ENCODE results near the gene METAP2. TPM values are rescaled to one million over a fixed set of nuclear protein-coding genes. Genes with fewer than 3 reads are reported as not detected.

The METAP2 gene
- total RNA-seq, 4 donors from 2014 or later = 66.8 to 92.7 (median 74.2) TPM

DNA sequence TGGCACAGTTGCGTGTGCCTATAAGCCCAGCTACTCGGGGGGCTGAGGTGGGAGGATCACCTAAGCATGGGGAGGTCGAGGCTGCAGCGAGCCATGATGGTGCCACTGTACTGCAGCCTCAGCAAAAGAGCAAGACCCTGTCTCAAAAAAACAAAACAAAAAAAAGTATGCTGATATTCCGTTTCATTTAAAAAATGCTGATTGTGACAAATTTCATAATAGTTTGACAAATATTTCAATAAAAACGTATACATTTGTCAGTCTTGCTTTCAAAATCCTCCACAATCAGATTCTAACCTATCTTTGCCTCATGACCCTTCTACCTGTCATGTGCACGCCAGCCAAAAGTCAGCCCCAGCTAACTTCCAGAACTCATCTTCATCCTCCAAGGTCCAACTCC, 67.5 kb downstream of the METAP2 start:
- Histone ChIP-seq H3K9me3 (no peaks in the 10 kb centered on the region), H3K27ac (no peak overlapping the region), H3K27me3 (no peaks in the 10 kb centered on the region), H3K4me3 (no peak overlapping the region), H3K36me3 (no peaks in the 10 kb centered on the region), H3K4me1 (no peaks in the 10 kb centered on the region)
- TF ChIP-seq POLR2AphosphoS5 (IDR thresholded peaks at IDR 0.05) = no peak
- TF ChIP-seq, protein P1, sequence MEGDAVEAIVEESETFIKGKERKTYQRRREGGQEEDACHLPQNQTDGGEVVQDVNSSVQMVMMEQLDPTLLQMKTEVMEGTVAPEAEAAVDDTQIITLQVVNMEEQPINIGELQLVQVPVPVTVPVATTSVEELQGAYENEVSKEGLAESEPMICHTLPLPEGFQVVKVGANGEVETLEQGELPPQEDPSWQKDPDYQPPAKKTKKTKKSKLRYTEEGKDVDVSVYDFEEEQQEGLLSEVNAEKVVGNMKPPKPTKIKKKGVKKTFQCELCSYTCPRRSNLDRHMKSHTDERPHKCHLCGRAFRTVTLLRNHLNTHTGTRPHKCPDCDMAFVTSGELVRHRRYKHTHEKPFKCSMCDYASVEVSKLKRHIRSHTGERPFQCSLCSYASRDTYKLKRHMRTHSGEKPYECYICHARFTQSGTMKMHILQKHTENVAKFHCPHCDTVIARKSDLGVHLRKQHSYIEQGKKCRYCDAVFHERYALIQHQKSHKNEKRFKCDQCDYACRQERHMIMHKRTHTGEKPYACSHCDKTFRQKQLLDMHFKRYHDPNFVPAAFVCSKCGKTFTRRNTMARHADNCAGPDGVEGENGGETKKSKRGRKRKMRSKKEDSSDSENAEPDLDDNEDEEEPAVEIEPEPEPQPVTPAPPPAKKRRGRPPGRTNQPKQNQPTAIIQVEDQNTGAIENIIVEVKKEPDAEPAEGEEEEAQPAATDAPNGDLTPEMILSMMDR (IDR thresholded peaks at IDR 0.05) = no peak
- no peak for ATAC-seq
- WGBS, 2 donors (ENCODE audit: low coverage in 1 of 2) = 77 to 85% methylated on average over 7 of the region's 7 CpGs

DNA sequence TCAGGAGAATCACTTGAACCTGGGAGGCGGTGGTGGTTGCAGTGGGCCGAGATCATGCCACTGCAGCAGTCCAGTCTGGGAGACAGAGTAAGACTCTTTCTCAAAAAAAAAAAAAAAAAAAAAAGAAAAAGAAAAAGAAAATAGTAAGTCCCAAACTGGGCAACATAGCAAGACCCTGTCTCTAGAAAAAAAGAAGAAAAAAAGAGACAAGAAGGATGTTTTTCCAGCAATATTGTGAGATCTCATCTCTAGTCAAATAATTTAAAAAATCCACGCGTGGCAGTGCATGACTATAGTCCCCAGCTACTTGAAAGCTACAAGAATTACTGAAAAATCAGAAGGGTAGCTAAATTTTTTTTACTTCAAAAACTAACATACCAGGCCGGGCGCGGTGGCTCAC, 69.4 kb downstream of the METAP2 start:
- TF ChIP-seq, protein P1 (IDR thresholded peaks at IDR 0.05) = no peak
- no peak for TF ChIP-seq POLR2AphosphoS5 (IDR thresholded peaks at IDR 0.05)
- no peak for TF ChIP-seq EP300 (IDR thresholded peaks at IDR 0.05)
- TF ChIP-seq POLR2A (IDR thresholded peaks at IDR 0.05) = no peak
- no peak overlapping the region for H3K27ac ChIP-seq
- 95 to 97% methylated on average over 5 of the region's 7 CpGs for WGBS, 2 donors (ENCODE audit: low coverage in 1 of 2)
- no peaks in the 10 kb centered on the region for H3K36me3 ChIP-seq
- H3K9me3 ChIP-seq = no peaks in the 10 kb centered on the region
- no peak overlapping the region for H3K4me3 ChIP-seq
- H3K4me1 ChIP-seq = peaks cover 0 to 13% (median 0%) of the 10 kb centered on the region in 3 donors
- no peak for ATAC-seq
- H3K27me3 ChIP-seq = no peaks in the 10 kb centered on the region

DNA sequence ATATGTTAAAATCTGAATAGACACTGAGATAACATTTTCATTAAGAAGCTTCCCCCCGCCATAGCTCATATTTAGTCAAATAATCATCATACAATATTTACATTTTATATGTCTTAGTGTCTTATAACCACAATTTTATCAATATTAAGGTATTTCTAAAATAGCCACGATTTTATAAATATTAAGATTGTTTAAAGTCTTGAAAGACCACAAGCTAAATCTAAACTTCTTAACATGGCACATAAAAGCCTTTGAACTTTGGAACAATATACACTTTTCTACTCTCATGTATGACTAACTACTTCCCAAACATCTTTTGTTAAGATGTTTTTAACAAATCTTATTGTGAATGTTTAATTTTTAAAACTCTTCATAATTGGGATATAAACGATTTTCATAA, 70.8 kb downstream of the METAP2 start:
- TF ChIP-seq POLR2A (IDR thresholded peaks at IDR 0.05) (no peak), EP300 (IDR thresholded peaks at IDR 0.05) (no peak), POLR2AphosphoS5 (IDR thresholded peaks at IDR 0.05) (no peak)
- TF ChIP-seq, protein P1 (IDR thresholded peaks at IDR 0.05) = no peak
- Histone ChIP-seq H3K27me3 (no peaks in the 10 kb centered on the region), H3K4me1 (peaks cover 0 to 15% (median 0%) of the 10 kb centered on the region in 3 donors), H3K36me3 (no peaks in the 10 kb centered on the region), H3K27ac (no peak overlapping the region), H3K4me3 (no peak overlapping the region), H3K9me3 (no peaks in the 10 kb centered on the region)
- 38 to 63% methylated on average over 3 of the region's 3 CpGs for WGBS, 2 donors (ENCODE audit: low coverage in 1 of 2)
- ATAC-seq = no peak

DNA sequence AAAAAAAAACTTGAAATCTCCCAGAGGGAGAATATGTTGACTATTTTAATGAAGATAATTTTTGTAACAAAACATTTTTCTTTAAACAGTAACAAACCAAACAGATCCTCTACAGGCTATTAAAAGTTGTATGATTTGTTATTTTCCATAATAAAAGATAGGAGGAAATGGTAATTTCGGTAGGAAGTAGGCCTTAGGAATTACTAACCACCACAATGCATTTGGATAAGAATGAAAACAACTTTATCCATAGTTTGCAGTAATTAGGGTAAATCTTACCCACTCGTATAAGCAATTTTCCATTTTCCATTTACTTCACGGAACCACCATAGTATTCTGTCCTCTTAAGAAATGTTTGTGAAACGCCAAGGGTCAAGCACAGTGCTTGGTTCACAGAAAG, 71.4 kb downstream of the METAP2 start:
- H3K4me3 ChIP-seq = no peak overlapping the region
- H3K36me3 ChIP-seq = no peaks in the 10 kb centered on the region
- TF ChIP-seq POLR2AphosphoS5 (IDR thresholded peaks at IDR 0.05) (no peak), POLR2A (IDR thresholded peaks at IDR 0.05) (no peak), EP300 (IDR thresholded peaks at IDR 0.05) (no peak)
- TF ChIP-seq, protein P1 (IDR thresholded peaks at IDR 0.05) = no peak
- ATAC-seq = no peak
- no peaks in the 10 kb centered on the region for H3K9me3 ChIP-seq
- H3K4me1 ChIP-seq = peaks cover 0 to 15% (median 0%) of the 10 kb centered on the region in 3 donors
- 93 to 96% methylated on average over 4 of the region's 4 CpGs for WGBS, 2 donors (ENCODE audit: low coverage in 1 of 2)
- H3K27ac ChIP-seq = no peak overlapping the region
- H3K27me3 ChIP-seq = no peaks in the 10 kb centered on the region

DNA sequence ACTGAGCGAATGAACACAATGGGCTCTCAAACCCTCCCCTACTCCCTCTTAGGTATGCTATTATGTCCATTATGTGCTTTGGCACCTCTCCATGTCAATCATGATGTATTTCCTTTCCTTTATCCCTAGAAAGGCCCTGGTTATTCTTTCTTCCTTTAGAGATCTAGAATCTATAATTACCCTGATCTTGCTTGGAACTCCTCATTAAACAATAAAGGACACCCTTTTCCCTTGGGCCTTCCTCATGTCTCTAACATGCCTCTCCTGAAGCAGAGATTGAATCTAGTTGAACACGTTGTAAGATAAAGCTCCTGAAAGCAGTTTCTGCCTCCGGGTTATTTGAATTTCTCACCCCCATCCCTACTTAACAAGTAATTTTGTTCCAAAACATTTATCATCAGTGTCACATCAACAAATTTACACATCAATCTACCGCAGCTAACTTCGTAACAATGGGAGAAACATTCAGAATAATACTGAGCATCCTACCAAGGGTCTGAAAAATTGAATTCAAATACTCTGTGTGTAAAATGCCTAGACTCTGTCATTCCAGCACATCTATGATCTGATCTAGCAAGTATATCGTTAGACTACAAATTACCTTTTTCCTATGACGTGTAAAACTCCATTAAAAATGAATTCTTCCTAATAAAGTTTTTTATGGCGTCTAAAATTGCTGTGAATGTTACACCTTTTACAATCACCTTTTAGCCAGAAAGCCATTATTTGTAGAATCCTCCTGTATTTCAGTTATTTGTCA, 72.0 kb downstream of the METAP2 start:
- TF ChIP-seq, protein P1 (IDR thresholded peaks at IDR 0.05) = no peak
- no peak for TF ChIP-seq POLR2AphosphoS5 (IDR thresholded peaks at IDR 0.05)
- no peak for TF ChIP-seq EP300 (IDR thresholded peaks at IDR 0.05)
- no peak for TF ChIP-seq POLR2A (IDR thresholded peaks at IDR 0.05)
- Histone ChIP-seq H3K27ac (no peak overlapping the region), H3K36me3 (no peaks in the 10 kb centered on the region), H3K4me3 (no peak overlapping the region), H3K9me3 (no peaks in the 10 kb centered on the region), H3K4me1 (peaks cover 0 to 15% (median 0%) of the 10 kb centered on the region in 3 donors), H3K27me3 (no peaks in the 10 kb centered on the region)
- ATAC-seq = no peak
- WGBS, 2 donors (ENCODE audit: low coverage in 1 of 2) = 77 to 80% methylated on average over 8 of the region's 8 CpGs
